Fibroblast of skin of abdomen (primary cell): ENCODE data around the gene RAP1A.
"Not testable (repeated sequence)": the region's sequence is repeated elsewhere in the genome, so short reads cannot be mapped to it uniquely, and the experiment has no call there.

Experiments
- DNase-seq: peaks from one replicate; pipeline ENCODE4 v3.0.0-alpha.2; 2013

The RAP1A gene

GRCh38 chr1:111738436-111739193 lies 119.0 kb downstream of the RAP1A start:
- DNase-seq: no peak

GRCh38 chr1:111739194-111739924 lies 119.8 kb downstream of the RAP1A start, which contains the start of gene INKA2:
INKA2 (minus strand) TSS chr1:111739395; CDS start chr1:111739242, 153 bp downstream.
- DNase-seq: peak; percentile 84

- DNase-seq: peak; percentile 69
These were observed 120.6 kb downstream of the RAP1A start for GRCh38 chr1:111739925-111740765.

- not testable (repeated sequence) for DNase-seq
These were observed 122.7 kb downstream of the RAP1A start for GRCh38 chr1:111742292-111742691.

- DNase-seq: peak; percentile 44
These were observed 123.5 kb downstream of the RAP1A start for GRCh38 chr1:111742938-111743549.

- DNase-seq: peak; percentile 44
These were observed 124.1 kb downstream of the RAP1A start for GRCh38 chr1:111743679-111744101.

- no peak for DNase-seq
These were observed 126.4 kb downstream of the RAP1A start for GRCh38 chr1:111745675-111746613.

- no peak for DNase-seq
These were observed 127.0 kb downstream of the RAP1A start for GRCh38 chr1:111746614-111746999.

GRCh38 chr1:111747282-111747734 lies 127.7 kb downstream of the RAP1A start:
- DNase-seq: peak; percentile 69

- DNase-seq: no peak
These were observed 128.4 kb downstream of the RAP1A start for GRCh38 chr1:111747947-111748346.

GRCh38 chr1:111749628-111750027 lies 130.0 kb downstream of the RAP1A start:
- no peak for DNase-seq

GRCh38 chr1:111750856-111751255 lies 131.3 kb downstream of the RAP1A start:
- DNase-seq: no peak

GRCh38 chr1:111751906-111752575 lies 132.5 kb downstream of the RAP1A start:
- DNase-seq: no peak

GRCh38 chr1:111754984-111755330 lies 135.4 kb downstream of the RAP1A start:
- DNase-seq: peak; percentile 66

- DNase-seq: peak; percentile 99
These were observed 135.9 kb downstream of the RAP1A start, which contains the start of gene DDX20 for GRCh38 chr1:111755331-111756123. DDX20 (plus strand) TSS chr1:111755901; CDS start chr1:111755925, 24 bp downstream.

- DNase-seq: no peak
These were observed 136.5 kb downstream of the RAP1A start for GRCh38 chr1:111756124-111756513.

- no peak for DNase-seq
These were observed 138.8 kb downstream of the RAP1A start for GRCh38 chr1:111758373-111758772.

- DNase-seq: no peak
These were observed 142.1 kb downstream of the RAP1A start for GRCh38 chr1:111761717-111762116.

GRCh38 chr1:111762332-111762731 lies 142.7 kb downstream of the RAP1A start:
- DNase-seq: no peak
